Stimulated activated CD4-positive, alpha-beta T cell treated with anti-CD3 and anti-CD28 coated beads, Interleukin-12 subunit alpha, Interleukin-12 subunit beta, amount 100 ng/mL, for 48 hours (primary cell): Measurements from ENCODE around the gene MORC3.
"Not testable (repeated sequence)": the region's sequence is repeated elsewhere in the genome, so short reads cannot be mapped to it uniquely, and the experiment has no call there.

Experiments
- DNase-seq, 3 donors: peaks; one replicate each; pipeline ENCODE4 v3.0.0-alpha.2; 2020; ENCODE audit warnings: low read depth in 2 of 3, low spot score in 1 of 3

MORC3 gene

GRCh38 chr21:36321325-36322082, 1.5 kb downstream of the MORC3 start:
- no peak for DNase-seq

DNA sequence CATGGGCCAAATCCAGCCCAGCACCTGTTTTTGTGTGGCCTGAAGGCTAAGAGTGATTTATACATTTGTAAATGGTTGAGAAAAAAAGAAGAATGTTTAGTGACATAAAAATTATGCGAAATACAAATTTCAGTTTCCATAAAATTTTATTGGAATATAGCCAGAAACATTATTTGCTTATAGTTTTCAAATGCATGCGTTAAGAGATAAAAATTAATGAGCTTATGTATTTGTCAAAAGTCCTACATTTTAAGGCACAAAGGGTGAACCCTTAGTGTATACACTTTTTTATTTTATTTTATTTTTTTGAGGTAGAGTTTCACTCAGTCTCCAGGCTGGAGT, 2.1 kb downstream of the MORC3 start:
- DNase-seq = no peak

- no peak for DNase-seq
Observed at GRCh38 chr21:36323032-36323431, 3.0 kb downstream of the MORC3 start.

- DNase-seq = no peak
Observed at GRCh38 chr21:36325373-36326010, 5.5 kb downstream of the MORC3 start.

DNA sequence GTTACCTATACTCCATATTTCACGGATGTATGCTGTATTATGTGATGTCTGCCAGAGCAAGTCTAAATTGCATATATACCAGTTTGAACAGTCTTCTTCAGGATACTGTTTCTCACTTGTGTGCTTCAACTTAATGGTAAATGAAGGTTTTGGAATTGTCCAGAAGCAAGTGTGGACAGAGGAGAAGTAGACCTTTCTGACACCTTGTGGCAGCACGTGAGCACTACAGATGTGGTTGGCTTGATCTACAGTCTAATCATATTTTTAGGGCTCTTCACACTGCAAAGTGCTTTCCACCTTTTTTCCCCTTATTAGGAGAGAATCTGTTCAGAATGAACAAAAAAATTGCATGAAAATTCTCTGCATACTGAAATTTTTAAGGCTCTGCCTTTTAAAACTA, 10.9 kb downstream of the MORC3 start:
- DNase-seq = peak in 2 of 3 donors; percentile 28 to 29

- no peak for DNase-seq
Observed at GRCh38 chr21:36337099-36337509, 17.1 kb downstream of the MORC3 start.

- DNase-seq = no peak
Observed at GRCh38 chr21:36338975-36339374, 19.0 kb downstream of the MORC3 start.

- DNase-seq = not testable (repeated sequence)
Observed at GRCh38 chr21:36342581-36342980, 22.6 kb downstream of the MORC3 start.

DNA sequence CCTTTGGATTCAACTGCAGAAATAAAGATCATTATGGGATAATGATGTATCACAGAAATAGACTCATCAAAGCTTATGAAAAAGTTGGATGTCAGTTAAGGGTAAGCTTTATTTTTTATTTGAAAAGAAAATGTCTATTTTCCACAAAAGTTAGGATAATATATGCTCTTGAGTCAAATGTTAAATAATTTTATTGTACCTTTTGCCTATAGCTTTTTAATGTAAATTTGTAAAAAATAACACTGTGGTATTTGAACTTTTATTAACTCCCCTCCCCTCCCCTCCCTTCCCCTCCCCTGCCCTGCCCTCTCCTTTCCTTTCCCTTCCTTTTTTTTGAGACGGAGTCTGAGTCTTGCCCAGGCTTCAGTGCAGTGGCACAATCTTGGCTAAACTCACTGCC, 24.9 kb downstream of the MORC3 start:
- DNase-seq = no peak

DNA sequence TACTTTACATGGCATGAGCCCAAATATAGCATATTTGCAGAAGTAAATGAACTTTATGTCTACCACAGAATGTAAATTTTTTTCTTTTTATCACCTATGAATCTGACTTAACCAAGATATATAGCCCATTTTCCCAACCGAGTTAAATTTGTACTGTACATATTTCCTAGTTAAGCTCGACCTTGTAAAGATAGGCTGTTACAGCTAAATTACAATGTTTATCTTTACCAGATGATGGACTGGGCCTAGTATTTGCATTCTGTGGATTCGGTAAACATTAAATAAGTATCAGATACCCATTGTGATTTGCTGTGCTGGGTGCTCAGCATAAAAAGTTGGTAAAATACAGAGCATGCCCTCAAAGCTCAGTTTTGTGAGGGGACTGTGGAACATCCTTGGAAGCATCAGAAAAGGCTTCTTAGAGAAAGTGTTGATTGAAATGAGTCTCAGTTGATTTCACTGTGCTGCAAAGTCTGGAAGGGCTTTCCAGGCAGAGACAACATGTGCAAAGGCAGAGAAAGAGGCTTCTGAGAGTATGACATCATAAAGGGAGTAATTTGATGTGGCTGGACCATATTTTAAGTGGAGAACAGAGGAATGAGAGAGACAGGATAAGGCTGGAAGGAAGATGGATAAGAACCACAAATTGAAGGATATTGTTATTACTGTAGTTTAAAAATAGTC, 27.4 kb downstream of the MORC3 start:
- no peak for DNase-seq

DNA sequence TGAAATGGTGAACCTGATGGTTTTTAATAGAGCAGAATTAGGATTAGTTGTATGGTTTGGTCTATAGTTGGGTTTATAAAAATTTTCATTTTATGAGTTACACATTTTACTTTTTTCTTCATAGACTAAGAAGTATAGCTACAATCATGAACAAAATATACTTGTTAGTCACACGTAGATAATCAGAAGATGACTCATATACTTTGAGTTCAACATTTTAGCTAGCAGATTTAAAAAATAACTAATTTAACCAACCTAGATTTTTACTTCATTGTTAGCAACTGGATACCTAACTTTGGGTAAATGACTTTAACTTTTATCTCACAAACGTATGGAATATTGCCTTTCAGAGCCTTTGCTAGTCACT, 27.9 kb downstream of the MORC3 start:
- DNase-seq = no peak

- no peak for DNase-seq
Observed at GRCh38 chr21:36349315-36349714, 29.3 kb downstream of the MORC3 start.

DNA sequence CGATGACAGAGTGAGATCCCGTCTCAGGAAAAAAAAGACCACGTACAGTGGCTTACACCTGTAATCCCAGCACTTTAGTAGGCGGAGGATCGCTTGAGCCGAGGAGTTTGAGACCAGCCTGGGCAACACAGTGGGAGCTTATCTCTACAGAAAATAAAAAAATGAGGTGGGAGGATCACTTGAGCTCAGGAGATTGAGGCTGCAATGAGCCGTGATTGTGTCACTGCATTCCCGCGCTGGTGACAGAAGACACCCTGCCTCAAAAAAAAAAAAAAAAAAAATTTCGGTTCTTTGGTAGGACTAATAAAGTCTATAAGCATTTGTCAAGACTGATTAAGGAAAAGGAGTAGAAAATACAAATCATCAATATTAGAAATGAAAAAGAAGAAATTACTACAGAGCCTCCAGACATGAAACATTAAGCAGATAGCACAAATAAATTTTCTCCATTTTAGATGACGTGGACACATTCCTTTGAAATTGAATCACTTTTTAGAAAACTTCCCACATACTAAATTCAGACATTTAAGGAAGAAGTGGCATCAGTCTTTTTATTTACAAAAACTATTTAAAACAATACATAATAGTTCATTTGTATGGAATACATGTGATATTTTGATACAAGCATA, 30.4 kb downstream of the MORC3 start:
- DNase-seq = no peak

DNA sequence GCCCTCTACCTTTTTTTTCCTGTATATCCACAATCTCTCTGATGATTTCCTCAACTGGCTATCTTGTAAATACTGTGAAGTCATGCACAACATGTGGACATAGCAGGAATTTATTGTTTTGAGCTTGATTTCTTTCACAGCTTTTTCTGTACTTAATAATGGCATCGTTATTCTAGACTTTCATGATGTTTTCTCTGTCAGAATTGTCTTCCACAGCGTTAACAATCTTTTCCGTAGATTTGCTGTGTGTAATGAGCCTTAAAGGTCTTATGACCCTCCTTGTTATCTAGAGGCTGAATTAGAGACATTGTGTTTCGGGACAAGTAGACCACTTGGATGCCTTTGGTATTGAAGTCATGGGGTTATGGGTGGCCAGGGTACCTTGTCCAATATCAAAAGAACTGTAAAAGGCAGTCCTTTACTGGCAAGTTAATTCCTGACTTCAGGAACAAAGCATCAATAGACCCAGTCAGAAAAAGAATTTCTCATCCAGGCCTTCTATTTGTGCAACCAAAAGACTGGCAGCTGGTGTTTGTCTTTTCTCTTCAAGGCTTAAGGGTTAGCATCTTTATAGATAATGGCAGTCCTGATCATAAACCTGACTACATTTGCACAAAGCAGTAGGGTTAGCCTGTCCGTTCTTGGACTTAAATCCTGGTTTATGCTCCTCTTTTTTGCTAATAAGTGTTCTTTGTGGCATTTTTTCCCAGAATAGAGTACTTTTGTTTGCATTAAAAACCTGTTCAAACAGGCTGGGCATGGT, 35.1 kb downstream of the MORC3 start:
- DNase-seq = no peak

GRCh38 chr21:36355868-36356267, 35.9 kb downstream of the MORC3 start:
- DNase-seq = no peak

DNA sequence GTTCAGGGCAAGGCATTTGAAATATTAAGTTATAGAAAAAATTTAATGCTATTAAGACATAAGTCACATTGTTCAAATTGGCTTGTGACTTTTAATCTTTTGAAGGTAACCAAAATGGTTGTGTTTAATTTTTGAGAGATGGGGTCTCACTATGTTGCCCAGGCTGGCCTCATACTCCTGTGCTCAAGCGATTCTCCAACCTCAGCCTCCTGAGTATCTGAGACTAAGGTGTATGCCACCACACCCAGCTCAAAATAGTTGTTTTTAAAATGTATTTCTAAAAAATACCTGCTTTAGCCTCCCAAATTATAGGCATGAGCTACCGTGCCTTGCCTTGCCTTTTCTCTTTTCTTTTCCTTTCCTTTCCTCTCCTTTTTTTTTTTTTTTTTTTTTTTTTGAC, 39.2 kb downstream of the MORC3 start:
- DNase-seq = no peak

DNA sequence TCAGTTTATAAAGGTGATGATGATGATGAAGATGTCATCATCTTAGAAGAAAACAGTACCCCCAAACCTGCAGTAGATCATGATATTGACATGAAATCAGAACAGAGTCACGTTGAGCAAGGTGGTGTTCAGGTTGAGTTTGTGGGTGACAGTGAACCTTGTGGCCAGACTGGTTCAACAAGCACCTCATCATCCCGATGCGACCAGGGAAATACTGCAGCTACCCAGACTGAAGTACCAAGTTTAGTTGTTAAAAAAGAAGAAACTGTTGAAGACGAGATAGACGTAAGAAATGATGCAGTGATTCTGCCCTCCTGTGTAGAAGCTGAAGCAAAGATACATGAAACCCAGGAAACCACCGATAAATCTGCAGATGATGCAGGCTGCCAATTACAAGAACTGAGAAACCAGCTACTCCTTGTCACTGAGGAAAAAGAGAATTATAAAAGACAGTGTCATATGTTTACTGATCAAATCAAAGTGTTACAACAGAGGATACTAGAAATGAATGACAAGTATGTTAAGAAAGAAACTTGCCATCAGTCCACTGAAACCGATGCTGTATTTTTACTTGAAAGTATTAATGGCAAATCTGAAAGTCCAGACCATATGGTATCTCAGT, 49.2 kb downstream of the MORC3 start:
- DNase-seq = no peak

DNA sequence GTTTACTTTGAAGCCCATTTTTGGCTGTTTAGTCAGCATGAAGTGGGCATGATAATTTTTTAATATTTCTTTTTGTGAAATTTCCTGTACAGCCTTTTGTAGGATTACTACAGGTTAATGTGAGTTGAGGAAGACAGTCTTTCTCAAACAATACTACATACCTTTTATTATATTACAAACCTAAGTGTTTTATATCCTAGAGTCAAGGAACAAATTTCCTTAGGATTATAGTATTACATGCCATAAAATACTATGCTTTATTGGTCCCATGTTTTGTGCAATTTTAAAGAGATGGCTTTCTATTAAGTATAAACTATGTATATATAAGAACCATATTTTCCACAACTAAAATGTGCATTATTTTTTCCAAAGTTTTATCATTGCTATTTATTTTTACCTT, 56.0 kb downstream of the MORC3 start:
- DNase-seq = no peak

GRCh38 chr21:36377391-36377842, 57.4 kb downstream of the MORC3 start:
- no peak for DNase-seq

DNA sequence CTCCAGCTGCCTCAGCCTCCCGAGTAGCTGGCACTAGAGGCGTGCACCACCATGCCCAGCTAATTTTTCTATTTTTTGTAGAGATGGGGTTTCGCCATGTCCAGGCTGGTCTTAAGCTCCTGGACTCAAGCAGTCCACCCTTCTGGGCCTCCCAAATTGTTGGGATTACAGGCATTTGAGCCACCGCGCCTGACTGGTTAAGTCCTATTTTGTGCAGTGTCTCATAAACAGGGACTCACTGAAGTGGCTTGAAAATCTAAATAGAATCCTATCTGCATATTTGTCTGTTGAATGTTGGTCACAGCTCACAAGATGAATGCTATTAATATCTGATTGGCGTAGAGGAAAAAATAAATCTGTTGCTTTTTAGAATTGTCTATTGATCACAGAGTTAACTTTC, 59.3 kb downstream of the MORC3 start:
- no peak for DNase-seq
